HFF-Myc (cell line): ENCODE data around the gene TSGA10.
"Not testable (repeated sequence)": the region's sequence is repeated elsewhere in the genome, so short reads cannot be mapped to it uniquely, and the experiment has no call there.

Source experiments
- DNase-seq: peaks from one replicate; pipeline ENCODE4 v3.0.0-alpha.2; 2011; ENCODE audit warnings: low read depth; ENCODE audit errors: extremely low read depth
- H3K4me3 ChIP-seq: replicated peaks from 2 replicates; pipeline ENCODE4 v1.5.1; 2011; ENCODE audit warnings: low read depth, mild to moderate bottlenecking, control low read depth, low read length
- CTCF ChIP-seq: IDR thresholded peaks from 2 replicates; pipeline ENCODE4 v1.5.1; 2012; ENCODE audit warnings: mild to moderate bottlenecking, low read depth, low read length, control low read depth; ENCODE audit errors: missing control alignments

Gene TSGA10

GRCh38 chr2:99081891-99082290, 72.9 kb downstream of the TSGA10 start:
- no peak for TF ChIP-seq CTCF
- DNase-seq, result no peak
- H3K4me3 ChIP-seq, result no peak overlapping the region

- DNase-seq, result no peak
- TF ChIP-seq CTCF, result no peak
- no peak overlapping the region for H3K4me3 ChIP-seq
Observed at GRCh38 chr2:99079226-99079625, 75.5 kb downstream of the TSGA10 start.

GRCh38 chr2:99072551-99072950, 82.2 kb downstream of the TSGA10 start:
- no peak for TF ChIP-seq CTCF
- DNase-seq, result no peak
- H3K4me3 ChIP-seq, result no peak overlapping the region

GRCh38 chr2:99067871-99068625, 86.7 kb downstream of the TSGA10 start:
- no peak for TF ChIP-seq CTCF
- DNase-seq, result no peak
- no peak overlapping the region for H3K4me3 ChIP-seq

- peak; percentile 52 for TF ChIP-seq CTCF
- peak; percentile 14 for DNase-seq
- H3K4me3 ChIP-seq, result no peak overlapping the region
Observed at GRCh38 chr2:99066075-99066958, 88.4 kb downstream of the TSGA10 start.

GRCh38 chr2:99049187-99049586, 105.6 kb downstream of the TSGA10 start:
- H3K4me3 ChIP-seq, DNase-seq: not testable (repeated sequence)

GRCh38 chr2:99040736-99041300, 113.9 kb downstream of the TSGA10 start:
- not testable (repeated sequence) for H3K4me3 ChIP-seq
- peak; percentile 36 for DNase-seq
